GM18861 (cell line): Measurements from ENCODE around the gene MADCAM1.

Source experiments
- ATAC-seq: cut with Tn5 transposase; IDR thresholded peaks from one replicate; pipeline ENCODE4 v1.9.1; 2021; ENCODE audit not compliant: unreplicated experiment

Gene MADCAM1

DNA sequence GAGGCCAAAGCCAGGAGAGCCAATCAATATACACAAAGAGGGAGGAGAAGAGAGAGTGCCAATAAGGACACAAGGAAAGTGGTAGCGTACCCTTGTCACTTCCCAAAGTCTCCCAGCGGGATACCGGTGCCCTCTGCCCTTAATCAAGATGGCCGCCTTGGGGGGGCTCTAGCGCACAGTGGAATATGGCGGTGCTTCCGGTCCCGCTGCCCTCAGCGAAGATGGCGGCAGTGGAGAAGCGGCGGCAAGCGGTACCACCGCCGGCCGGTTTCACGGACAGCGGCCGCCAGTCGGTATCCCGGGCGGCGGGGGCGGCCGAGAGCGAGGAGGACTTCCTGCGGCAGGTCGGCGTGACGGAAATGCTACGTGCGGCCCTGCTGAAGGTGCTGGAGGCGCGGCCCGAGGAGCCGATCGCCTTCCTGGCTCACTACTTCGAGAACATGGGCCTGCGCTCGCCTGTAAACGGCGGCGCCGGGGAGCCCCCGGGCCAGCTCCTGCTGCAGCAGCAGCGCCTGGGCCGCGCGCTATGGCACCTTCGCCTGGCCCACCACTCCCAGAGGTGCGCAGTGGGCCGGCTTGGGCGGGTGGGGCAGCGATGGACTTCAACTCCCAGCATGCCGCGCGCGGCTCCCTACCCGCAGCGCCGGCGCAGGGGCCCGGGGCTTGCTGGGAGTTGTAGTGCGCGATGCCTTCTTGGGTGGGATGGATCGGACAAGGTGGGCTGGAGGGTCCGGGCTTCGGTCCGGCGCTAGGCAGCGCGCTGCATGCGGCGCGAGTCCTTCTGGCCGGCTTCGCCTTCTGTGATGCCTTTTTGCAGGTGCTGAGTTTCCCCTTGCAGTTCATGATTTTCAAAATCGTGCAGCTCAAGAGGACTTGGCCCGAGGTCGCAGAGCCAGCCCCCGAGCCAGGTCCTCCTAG, 11.3 kb downstream of the MADCAM1 start, which contains the start of gene TPGS1:
TPGS1 (plus strand) TSS at position 212 of the 918 bp plus-strand sequence; CDS start at position 222, 10 bp downstream.
- ATAC-seq, result peak; percentile 36

DNA sequence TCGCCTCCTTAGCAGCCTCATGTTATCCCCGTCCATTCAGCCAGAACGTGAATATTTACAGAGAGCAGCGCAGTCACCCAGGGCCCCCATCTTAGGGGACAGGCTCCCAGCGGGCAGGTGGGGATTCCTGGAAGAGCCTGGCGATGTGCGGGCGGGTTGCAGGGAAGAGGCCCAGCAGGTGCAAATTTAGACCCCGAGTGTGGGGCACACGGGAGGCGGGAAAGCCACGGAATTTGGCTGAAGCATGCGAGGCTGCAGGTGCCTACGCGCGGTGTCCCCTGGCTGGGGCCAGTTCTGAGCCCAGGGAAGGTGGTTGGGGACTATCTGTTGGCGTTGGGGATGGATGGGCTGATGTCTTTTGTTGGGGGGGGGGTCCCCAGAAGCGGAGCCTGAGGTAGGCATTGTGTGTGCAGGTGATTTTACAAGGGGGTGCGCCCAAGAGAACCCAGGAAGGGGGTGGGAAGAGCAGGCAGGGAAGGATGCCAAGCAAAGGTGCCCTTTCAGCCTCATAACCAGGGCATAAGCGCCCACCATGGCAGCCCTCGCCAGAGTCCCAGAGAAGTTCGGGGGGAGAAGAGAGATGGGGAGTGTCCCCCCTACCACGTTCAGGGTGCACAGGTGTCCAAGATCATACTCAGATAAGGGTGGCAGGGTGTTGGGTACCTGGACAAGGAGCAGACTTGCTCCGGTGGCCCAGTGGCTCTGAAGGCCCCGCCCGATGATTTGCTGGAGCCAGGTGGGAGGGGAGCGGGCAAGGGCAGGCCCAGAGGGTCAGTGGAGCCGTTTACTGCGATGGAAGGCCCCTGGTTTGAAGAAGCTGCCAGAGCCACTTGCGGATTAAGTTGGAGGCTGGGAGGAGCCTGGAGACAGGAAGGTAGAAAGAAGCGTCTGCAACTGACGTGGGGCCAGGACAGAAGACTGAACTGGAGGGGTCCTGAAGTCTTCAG, 12.2 kb downstream of the MADCAM1 start:
- no peak for ATAC-seq

DNA sequence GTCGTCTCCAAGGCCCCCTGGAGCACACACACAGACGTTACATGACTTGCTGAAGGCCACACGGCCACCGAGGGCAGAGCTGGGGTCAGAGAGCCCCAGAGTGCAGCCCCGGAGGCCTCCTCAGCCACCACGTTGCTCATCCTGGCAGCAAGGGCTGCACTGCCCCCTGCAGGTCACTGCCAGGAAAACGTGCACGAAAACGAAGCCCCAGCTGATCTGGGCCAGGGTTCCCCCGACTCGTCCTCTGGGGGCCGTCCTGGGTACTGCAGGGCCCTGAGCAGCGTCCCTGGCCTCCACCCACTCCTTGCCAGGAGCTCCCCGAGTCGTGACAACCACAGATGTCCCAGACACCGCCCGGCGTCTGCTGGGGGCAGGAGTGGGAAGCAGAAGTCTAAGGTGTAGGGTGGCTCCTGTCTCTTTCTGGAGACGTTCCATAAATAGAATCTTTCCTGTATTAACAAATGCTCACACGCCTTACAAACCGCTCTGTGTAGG, 14.4 kb downstream of the MADCAM1 start:
- ATAC-seq, result peak; percentile 26

DNA sequence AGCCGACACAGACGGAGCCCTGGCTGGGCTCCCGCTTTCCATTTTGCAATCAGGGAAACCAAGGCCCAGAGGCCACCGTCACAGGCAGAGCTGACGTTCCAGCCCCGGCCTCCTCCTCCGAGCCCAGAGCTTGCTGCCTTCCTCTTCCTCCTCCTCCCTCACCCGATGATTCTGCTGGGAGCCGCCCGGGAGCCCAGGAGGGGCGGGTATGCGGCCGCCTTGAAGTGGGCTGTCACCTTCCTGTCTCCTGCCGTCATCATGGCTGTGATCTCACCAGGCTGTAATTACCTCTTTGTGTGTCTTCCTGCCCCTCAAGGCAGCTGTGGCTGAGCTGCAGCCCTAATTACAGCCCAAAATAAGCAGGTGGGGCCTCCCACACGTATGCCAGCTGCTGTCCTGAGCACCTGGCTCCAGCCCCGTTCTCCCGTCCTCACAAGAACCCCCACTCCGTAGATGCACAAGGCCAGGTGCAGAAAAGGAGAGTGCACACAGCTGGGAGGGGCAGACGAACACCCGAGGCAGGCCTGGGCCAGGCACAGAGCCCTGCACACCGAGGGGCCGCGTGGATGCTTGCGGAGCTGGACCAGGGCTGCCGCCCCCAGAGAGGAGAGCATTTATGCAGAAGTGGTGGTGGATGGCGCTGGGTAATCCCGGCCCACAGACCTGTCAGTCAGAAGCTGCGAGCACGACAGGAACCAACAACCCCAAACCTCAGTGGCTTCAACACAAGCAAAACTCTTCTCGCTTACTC, 15.0 kb downstream of the MADCAM1 start:
- no peak for ATAC-seq

DNA sequence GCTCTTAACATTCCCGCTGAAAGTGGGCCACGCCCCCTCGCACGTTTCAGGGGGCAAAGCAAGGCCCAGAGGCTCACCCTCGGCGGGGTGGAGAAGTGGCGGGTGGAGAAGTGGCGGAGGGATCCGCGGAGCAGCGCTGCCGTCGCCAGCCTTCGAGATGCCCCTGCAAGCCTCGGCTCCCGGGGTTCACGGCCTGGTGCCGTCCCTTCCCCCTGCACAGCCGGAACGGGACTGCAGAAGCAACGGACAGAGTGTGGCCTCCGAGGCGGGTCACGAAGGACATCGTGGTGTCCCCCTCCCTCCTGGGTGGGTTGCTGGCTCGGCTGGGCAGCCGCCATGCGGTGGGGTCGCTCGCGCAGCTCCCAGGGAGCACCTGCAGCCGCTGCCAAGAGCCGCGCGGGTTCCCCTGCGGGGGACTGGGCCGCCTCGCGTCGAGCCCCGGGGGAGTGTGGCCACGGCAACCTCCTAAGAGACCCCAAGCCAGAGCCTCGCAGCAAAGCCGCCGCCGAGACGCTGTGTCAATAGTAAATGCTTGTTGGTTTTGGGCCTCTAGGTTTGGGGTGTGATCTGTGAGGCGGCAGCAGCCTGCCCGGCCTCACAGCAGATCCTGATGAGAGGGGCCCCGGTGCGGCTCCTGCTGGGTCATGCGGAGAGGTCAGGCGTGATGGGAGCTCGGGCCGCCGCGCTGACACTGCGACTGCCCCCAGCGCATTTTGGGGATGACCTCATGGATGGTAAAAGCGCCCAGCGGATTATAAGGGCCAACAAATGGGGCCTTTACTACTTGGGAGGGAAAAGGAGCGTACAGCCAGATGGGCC, 16.5 kb downstream of the MADCAM1 start:
- ATAC-seq, result no peak

DNA sequence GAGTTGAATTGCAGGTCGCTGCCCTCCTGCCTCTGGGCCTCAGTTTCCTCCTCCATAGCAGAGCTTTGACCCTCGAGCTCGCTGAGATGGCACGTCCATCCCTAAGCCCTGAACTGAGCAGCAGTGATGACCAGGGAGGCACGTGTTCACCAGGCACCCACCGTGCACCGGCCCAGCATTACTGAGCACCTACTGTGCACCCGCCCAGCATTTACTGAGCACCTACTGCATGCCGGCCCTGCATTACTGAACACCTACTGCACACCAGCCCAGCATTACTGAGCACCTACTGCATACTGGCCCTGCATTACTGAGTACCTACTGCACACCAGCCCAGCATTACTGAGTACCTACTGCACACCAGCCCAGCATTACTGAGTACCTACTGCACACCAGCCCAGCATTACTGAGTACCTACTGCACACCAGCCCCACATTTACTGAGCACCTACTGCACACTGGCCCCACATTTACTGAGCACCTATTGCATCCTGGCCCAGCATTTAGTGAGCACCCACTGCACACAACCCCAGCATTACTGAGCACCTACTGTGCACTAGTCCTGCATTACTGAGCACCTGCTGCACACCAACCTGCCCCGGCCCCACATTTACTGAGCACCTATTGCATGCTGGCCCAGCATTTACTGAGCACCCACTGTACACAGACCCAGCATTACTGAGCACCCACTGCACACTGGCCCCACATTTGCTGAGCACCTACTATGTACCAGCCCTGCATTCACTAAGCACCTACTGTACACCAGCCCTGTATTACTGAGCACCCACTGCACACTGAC, 17.3 kb downstream of the MADCAM1 start:
- no peak for ATAC-seq

DNA sequence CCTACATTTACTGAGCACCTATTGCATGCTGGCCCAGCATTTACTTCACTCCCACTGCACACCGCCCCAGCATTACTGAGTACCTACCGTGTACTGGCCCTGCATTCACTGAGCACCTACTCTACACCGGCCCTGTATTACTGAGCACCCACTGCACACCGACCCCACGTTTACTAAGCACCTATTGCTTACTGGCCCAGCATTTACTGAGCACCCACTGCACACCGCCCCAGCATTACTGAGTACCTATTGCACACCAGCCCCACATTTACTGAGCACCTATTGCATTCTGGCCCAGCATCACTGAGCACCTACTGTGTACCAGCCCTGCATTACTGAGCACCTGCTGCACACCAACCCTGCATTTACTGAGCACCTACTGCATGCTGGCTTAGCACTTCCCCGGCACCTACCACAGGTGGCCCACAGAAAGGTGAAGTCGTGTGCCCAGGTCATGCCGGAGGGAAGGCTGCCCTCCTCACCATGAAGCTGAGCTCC, 17.9 kb downstream of the MADCAM1 start:
- no peak for ATAC-seq

DNA sequence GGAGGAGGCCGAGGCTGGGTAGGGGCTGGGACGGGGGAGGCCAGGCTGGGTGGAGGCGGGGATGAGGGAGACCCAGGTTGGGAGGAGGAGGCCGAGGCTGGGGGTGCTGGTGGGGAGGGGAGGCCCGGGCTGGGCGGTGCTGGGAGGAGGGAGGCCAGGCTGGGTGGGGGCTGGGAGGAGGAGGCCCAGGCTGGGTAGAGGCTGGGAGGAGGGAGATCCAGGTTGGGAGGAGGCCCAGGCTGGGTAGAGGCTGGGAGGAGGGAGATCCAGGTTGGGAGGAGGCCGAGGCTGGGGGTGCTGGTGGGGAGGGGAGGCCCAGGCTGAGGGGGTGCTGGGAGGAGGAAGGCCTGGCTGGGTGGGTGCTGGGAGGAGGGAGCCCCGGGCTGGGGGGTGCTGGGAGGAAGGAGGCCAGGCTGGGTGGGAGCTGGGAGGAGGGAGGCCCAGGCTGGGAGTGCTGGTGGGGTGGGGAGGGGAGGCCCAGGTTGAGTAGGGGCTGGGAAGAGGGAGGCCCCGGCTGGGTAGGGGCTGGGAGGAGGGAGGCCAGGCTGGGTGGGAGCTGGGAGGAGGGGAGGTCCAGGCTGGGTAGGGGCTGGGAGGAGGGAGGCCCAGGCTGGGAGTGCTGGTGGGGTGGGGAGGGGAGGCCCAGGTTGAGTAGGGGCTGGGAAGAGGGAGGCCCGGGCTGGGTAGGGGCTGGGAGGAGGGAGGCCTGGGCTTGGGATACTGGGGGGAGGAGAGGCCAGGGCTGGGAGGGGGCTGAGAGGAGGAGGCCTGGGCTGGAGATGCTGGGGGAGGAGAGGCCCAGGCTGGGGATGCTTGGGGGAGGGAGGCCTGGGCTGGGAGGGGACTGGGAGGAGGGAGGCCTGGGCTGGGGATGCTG, 21.7 kb downstream of the MADCAM1 start:
- ATAC-seq, result no peak

DNA sequence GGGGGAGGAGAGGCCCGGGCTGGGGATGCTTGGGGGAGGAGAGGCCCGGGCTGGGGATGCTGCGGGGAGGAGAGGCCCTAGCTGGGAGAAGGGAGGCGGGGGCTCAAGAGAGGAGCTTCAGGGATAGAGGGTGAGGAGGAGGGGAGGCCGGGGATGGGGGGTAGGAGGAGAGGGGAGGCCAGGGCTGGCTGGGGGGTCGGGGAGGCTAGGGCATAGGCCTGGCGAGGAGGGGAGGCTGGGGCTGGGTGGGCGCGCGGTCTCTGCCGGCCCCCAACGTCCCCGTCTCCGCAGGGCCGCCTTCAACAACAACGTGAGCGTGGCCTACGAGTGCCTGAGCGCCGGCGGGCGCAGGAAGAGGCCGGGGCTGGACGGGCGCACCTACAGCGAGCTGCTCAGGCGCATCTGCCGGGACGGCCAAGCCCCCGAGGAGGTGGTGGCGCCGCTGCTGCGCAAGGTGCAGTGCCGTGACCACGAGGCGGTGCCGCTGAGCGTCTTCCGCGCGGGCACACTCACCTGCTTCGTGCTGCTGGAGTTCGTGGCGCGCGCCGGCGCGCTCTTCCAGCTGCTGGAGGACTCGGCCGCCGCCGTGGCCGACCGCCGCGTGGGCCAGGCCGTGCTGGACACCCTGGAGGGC, 22.4 kb downstream of the MADCAM1 start:
- no peak for ATAC-seq

DNA sequence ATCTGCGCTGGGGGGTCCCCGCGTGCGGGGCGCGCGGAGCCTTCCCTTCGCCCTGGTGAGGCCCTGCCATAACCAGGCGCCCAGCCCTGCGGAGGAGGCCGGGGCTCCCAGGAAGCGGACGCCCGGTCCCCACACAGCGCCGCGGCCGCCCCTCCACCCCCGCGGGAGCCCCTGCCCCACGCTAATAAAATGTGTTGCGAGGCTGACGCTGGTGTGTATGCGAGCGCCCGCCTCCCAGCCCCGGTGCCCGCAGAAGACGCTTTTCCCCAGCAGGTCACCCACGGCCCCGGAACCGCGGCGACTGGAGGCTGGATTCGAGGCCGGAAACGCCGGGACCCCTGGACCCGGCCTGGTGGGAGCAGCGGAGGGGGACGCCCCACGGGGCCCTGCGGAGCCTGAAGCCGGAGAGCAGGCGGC, 23.2 kb downstream of the MADCAM1 start:
- no peak for ATAC-seq

DNA sequence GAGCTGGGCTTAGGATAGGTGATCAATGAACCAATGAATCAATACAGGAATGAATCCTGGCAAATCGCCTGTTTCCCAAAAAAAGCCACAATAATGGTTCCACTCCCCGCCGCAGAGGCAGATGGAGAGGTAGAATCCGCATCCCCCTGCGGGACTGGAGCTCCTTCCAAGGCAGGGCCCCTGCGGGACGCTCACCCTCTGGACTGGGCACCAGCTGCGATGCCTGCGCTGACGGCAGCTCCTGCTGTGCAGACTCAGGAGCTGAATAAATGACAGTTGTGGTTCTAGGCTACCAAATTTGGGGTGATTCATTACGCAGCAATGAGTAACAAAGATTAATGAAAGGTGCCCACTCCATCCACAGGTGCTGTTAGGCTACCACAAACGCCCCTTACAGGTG, 26.4 kb downstream of the MADCAM1 start:
- no peak for ATAC-seq

DNA sequence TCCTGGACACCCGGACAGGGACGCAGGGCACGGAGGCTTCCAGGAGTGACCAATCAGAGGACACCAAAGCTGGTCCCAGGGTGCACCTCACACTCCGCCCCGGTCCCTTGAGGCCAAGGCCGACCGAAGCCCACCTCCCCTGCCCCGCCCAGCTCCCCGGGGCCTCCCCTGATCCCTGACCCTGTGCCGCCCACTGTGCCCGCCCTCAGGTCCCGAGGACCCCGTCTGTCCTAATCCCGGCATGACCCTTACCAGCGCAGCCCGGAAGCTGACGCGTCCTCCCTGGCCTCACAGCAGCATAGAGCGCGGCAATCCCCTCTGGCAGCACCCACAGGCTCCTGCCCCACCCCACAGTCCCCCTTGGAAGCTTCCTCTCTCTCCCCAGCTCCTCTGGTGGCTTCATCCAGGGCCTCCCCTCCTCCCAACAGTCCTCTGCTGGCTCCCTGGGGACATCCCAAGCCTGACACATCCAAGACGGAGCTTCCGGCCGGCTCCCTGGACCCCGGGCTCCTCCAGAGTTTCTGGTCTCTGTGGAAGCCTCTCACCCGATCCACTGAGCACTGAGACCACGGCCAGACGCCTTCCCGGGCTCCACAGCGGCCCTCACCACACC, 27.9 kb downstream of the MADCAM1 start:
- ATAC-seq, result no peak

DNA sequence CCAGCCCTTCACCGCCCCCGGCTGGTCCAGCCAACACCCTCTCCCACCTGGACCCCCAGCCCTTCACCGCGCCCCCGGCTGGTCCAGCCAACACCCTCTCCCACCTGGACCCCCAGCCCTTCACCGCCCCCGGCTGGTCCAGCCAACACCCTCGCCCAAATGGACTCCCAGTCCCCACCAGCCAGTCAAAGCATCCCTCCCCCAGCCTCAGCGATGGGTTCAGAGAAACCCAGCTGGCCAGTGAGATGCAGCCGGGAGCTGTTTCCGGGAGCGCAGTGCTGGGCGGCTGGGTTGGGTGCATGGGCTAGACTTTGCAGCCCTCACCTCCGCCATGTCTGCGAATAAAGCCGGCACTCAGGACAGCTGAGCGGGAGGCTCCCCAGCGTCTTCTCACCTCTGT, 28.7 kb downstream of the MADCAM1 start:
- no peak for ATAC-seq

DNA sequence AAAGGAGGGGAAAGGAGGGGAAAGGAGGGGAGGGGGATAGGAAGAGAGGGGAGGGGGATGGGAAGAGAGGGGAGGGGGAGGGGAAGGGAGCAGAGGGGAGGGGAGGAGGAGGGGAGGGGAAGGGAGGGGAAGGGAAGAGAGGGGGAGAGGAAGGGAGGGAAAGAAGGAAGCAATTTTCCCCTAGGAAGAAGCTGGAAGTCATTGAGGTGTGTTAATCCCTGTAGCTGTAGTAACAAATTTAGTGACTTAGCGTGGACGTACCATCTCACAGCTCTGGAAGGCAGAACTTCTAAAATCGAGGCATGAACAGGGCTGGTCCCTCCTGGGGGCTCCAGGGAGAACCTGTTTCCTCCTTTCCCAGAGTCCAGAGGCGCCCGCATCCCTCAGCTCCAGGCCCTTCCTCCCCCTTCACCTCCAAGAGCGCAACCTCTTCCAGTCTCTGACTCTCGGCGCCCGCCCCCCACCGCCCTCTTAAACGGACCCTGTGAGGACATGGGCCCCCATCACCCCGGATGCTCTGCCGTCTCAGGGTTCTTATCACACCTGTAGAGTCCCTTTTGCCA, 29.7 kb downstream of the MADCAM1 start:
- ATAC-seq, result no peak

DNA sequence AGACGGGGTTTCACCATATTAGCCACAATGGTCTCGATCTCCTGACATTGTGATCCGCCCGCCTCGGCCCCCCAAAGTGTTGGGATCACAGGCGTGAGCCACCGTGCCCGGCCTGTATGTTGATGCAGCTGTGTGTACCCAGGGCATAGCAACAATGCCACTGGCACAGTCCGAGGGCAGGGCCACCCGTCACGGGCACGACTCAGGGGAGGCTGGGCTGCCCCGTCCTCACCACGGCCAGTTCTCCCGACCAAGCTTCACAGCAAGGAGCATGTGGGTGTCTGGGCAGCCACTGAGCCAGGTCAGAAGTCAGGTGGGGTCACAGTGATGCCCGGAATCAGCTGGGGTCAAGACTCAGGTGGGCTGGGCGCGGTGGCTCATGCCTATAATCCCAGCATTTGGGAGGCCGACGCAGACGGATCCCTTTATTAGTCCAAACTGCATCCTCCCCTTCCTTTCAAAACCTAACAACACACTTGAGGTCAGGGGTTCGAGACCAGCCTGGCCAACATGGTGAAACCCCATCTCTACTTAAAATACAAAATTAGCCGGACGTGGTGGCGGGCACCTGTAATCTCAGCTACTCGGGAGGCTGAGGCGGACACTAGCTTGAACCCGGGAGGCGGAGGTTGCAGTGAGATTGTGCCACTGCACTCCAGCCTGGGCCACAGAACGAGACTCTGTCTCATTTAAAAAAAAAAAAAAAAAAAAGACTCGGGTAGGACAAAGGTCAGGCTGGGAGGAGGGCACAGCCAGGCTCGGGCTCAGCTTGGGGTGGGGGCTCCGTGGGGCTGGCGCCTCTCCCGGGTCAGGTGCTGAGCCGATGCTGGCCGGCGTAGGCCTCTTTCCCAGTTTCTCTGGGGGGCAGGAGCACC, 34.1 kb downstream of the MADCAM1 start:
- no peak for ATAC-seq
